ENCODE results near the gene CCT6A. TPM values are rescaled to one million over a fixed set of nuclear protein-coding genes. Genes with fewer than 3 reads are reported as not detected.
"Not testable (repeated sequence)": the region's sequence is repeated elsewhere in the genome, so short reads cannot be mapped to it uniquely, and the experiment has no call there.

Gene CCT6A
- total RNA-seq, 2 experiments from 2014 or later: 231 to 239 TPM

GRCh38 chr7:56079450-56080185 lies 28.1 kb downstream of the CCT6A start:
- TF ChIP-seq CTCF (IDR thresholded peaks at IDR 0.05): no peak
- no peaks in the 10 kb centered on the region for H3K27me3 Mint-ChIP-seq
- intact Hi-C loops (cut with micrococcal nuclease): no loop called here
- POLR2A ChIA-PET: interaction anchor here (0.7 kb wide), 1 partner anchor 9 kb away, joined by 4 read pairs; no protein-coding TSS in a partner anchor
- DNase-seq: no peak
- no peak overlapping the region for H3K4me3 Mint-ChIP-seq
- H3K36me3 Mint-ChIP-seq (ENCODE audit: low read depth): peaks cover 28% of the 10 kb centered on the region
- peaks cover 3% of the 10 kb centered on the region for H3K4me1 Mint-ChIP-seq (ENCODE audit: low read depth)
- H3K27ac Mint-ChIP-seq: no peak overlapping the region
- H3K9me3 Mint-ChIP-seq: no peaks in the 10 kb centered on the region
- CTCF ChIA-PET: no interaction called here
- ATAC-seq: no peak

- H3K4me1 Mint-ChIP-seq (ENCODE audit: low read depth): not testable (repeated sequence)
Measured at GRCh38 chr7:56080726-56081435, 29.3 kb downstream of the CCT6A start.

GRCh38 chr7:56081626-56082340 lies 30.2 kb downstream of the CCT6A start:
- intact Hi-C loops (cut with micrococcal nuclease): no loop called here
- H3K9me3 Mint-ChIP-seq: no peaks in the 10 kb centered on the region

More at GRCh38 chr7:56080726-56081435, 29.3 kb downstream of the CCT6A start:
- ATAC-seq; DNase-seq; H3K4me3 Mint-ChIP-seq; H3K27ac Mint-ChIP-seq; CTCF ChIA-PET; H3K9me3 Mint-ChIP-seq; H3K27me3 Mint-ChIP-seq; intact Hi-C loops (cut with micrococcal nuclease); POLR2A ChIA-PET: not testable (repeated sequence)
- H3K36me3 Mint-ChIP-seq (ENCODE audit: low read depth): peaks cover 24% of the 10 kb centered on the region

GRCh38 chr7:56083150-56083785 lies 31.7 kb downstream of the CCT6A start:
- Mint-ChIP-seq H3K9me3 (no peaks in the 10 kb centered on the region), H3K4me1 (ENCODE audit: low read depth) (peaks cover 3% of the 10 kb centered on the region), H3K36me3 (ENCODE audit: low read depth) (peaks cover 24% of the 10 kb centered on the region), H3K27me3 (no peaks in the 10 kb centered on the region), H3K27ac (no peak overlapping the region), H3K4me3 (no peak overlapping the region)
- DNase-seq (no peak), ATAC-seq (no peak)
- ChIA-PET POLR2A (interaction anchor here (1.0 to 1.5 kb wide), 2 partner anchors 9 kb away, joined by 3 to 9 read pairs; no protein-coding TSS in a partner anchor), CTCF (interaction anchor here (2.6 kb wide), 1 partner anchor 9 kb away, joined by 20 read pairs; no protein-coding TSS in a partner anchor)
- TF ChIP-seq CTCF (IDR thresholded peaks at IDR 0.05): no peak
- intact Hi-C loops (cut with micrococcal nuclease): no loop called here

More at GRCh38 chr7:56081626-56082340, 30.2 kb downstream of the CCT6A start:
- H3K4me3 Mint-ChIP-seq: no peak overlapping the region
- POLR2A ChIA-PET: no interaction called here
- CTCF ChIA-PET: no interaction called here
- ATAC-seq (no peak), DNase-seq (no peak)
- H3K27me3 Mint-ChIP-seq: no peaks in the 10 kb centered on the region
- no peak overlapping the region for H3K27ac Mint-ChIP-seq
- no peak for TF ChIP-seq CTCF (IDR thresholded peaks at IDR 0.05)
- peaks cover 3% of the 10 kb centered on the region for H3K4me1 Mint-ChIP-seq (ENCODE audit: low read depth)
- H3K36me3 Mint-ChIP-seq (ENCODE audit: low read depth): peaks cover 24% of the 10 kb centered on the region

GRCh38 chr7:56086761-56087160 lies 35.2 kb downstream of the CCT6A start:
- H3K27me3 Mint-ChIP-seq: no peaks in the 10 kb centered on the region
- no peaks in the 10 kb centered on the region for H3K4me1 Mint-ChIP-seq (ENCODE audit: low read depth)
- no peaks in the 10 kb centered on the region for H3K9me3 Mint-ChIP-seq
- no peak for DNase-seq
- intact Hi-C loops (cut with micrococcal nuclease): no loop called here
- no peak overlapping the region for H3K4me3 Mint-ChIP-seq
- TF ChIP-seq CTCF (IDR thresholded peaks at IDR 0.05): no peak
- ChIA-PET POLR2A (interaction anchor here (1.0 to 2.2 kb wide), 2 partner anchors 9 to 20 kb away, joined by 3 to 7 read pairs; no protein-coding TSS in a partner anchor), CTCF (interaction anchor here (1.0 kb wide), 1 partner anchor 13 kb away, joined by 5 read pairs; no protein-coding TSS in a partner anchor)
- H3K27ac Mint-ChIP-seq: no peak overlapping the region
- H3K36me3 Mint-ChIP-seq (ENCODE audit: low read depth): peaks cover 11% of the 10 kb centered on the region
- ATAC-seq: no peak
